HG03060 (cell line): Measurements from ENCODE around the gene HIRIP3.
"Not testable (repeated sequence)": the region's sequence is repeated elsewhere in the genome, so short reads cannot be mapped to it uniquely, and the experiment has no call there.

Source experiments
- ATAC-seq: cut with Tn5 transposase; IDR thresholded peaks from one replicate; pipeline ENCODE4 v1.9.1; 2021; ENCODE audit warnings: low read depth, moderate number of reproducible peaks; ENCODE audit not compliant: unreplicated experiment

Gene HIRIP3

DNA sequence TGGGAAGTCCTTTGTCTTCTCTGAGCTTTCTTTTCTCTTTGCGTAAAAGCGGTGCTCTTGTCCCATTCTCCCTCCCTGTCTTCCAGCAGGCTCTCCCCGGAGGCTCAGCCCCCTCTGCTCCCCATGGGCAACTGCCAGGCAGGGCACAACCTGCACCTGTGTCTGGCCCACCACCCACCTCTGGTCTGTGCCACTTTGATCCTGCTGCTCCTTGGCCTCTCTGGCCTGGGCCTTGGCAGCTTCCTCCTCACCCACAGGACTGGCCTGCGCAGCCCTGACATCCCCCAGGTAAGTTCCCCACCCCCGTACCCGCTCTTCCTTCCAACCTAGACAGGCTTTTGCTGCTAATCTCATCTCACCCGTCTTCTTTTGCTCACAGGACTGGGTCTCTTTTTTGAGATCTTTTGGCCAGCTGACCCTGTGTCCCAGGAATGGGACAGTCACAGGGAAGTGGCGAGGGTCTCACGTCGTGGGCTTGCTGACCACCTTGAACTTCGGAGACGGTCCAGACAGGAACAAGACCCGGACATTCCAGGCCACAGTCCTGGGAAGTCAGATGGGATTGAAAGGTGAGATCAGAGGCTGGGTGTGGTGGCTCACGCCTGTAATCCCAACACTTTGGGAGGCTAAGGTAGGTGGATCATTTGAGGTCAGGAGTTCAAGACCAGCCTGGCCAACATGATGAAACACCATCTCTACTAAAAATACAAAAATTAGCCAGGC lies 32.2 kb downstream of the HIRIP3 start:
- ATAC-seq, result no peak

DNA sequence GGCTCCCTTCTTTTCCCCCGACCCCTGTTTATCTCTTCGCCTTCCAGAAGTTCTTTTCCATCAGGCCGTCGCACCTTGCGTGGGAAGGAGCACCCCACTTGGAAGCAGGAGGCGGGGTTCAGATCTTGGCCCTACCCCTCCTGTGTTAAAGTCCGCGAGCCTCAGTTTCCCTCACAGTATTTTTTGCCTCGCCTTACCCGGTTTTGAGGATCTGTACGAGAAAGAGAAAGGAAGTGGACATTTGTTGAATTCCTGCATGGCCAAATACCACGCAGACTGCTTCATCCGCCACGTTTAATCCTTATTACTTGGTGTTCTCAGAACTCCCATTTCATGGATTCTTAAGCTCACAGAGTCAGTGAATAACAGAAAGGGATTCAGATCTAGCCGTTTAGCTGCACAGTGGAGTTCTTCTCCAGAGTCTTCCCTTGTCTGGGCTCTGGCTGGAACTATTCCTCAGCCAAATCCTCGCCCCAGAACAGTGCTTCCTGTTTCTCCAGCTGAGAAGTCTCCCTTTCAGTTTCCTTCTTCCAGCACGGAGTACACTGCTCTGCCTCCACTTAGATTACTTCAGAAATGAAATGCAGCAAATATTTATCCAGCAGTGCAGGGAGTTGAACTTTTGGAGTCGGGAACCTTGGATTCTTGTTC lies 32.9 kb downstream of the HIRIP3 start:
- no peak for ATAC-seq

DNA sequence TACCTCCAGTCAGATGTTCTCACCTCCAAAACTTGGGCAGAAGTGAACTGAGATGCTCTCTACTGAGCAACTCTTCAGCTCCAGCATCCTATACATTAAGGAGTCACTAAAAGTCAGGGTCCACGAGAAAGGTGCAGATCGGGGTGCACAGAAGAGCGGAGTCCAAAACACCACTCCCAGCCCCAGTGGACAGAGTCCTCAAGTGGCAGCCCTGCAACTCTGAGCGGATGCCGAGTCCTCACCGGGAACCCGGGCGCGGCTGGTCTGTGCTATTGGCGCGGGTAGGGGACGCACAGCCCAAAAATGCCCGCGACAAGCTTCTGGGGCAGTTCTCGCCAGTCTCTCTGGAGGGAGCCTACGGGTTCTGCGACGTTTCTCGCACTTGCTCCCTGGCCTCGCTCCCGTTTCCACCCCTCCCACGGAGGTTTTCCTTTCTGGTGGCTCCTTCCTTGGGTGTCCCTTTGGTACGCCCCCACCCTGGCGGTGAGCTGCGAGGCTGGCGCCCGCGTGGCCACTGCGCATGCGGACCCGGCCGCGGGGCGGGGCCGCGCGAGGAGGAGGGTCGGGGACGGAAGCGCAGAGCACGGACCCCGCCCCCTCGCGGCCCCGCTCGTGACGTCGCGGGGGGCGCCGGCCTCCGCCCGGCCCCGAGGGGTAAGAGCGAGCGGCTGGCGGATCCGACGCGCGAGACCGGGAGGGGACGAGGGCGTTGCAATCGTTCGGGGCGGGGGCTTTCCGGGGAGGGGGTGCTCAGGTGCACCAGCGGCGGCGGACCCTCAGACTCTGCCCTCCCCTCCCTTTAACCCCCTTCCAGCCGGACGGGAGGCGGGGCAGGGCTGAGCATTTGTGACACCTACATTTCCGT lies 33.7 kb downstream of the HIRIP3 start, which contains the start of gene TMEM219:
TMEM219 (plus strand) TSS at position 601 of the 865 bp plus-strand sequence. CDS start 1,065 bp downstream, outside the sequence.
- ATAC-seq, result no peak

DNA sequence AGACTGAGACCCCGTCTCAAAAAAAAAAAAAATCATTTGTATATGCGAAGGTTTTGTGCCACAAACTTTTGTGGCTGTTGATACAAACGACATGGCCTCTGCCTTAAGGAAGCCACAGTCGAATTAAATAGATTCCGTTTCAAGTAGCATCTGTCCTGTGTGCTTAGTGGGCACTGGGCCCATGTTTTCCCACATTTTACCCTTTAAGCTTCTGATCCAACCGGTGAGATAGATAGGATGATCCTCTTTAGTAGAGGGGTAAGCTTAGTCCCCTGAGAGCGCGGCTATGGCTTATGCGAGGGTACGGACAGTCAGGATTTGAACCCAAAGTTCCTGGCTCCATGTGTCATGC lies 34.3 kb downstream of the HIRIP3 start:
- ATAC-seq, result no peak

DNA sequence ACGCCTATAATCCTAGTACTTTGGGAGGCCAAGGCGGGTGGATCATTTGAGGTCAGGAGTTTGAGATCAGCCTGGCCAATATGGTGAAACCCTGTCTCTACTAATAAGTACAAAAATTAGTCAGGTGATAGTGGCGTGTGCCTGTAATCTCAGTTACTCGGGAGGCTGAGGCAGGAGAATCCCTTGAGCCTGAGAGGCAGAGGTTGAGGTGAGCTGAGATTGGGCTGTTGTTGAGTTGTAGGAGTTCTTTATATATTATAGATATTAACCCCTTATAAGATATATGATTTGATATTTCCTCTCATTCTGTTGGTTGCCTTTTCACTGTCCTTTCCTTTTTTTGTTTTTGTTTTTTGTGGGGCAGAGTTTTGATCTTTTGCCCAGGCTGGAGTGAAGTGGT lies 35.6 kb downstream of the HIRIP3 start:
- not testable (repeated sequence) for ATAC-seq

DNA sequence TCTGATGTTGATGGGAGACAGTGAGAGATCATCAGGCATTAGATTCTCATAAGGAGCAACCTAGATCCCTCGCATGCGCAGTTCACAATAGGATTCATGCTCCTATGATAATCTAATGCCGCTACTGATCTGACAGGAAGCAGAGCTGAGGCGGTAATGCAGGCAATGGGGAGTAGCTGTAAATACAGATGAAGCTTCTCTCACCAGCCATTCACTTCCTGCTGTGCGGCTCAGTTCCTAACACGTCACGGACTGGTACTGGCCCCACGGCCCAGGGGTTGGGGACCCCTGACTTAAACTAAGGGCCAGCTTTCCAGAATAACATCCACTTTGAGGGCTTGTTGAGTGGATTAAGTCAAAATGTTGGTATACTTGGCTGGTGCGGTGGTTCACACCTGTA lies 36.1 kb downstream of the HIRIP3 start:
- ATAC-seq, result no peak

DNA sequence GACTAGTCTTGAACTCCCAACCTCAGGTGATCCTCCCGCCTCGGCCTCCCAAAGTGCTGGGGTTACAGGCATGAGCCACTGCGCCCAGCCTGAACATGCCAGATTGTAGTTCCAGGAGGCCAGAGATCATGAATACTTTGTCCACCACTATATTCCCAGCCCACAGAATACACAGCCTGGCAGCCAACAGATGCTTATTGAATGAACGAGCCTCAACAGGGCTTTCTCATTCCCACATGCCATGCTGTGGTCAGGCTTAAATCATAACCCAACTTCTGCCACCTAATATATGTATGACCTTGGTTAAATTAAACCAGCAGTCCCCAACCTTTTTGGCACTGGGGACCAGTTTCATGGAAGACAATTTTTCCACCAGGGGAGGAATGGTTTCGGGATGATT lies 36.7 kb downstream of the HIRIP3 start:
- ATAC-seq, result no peak

DNA sequence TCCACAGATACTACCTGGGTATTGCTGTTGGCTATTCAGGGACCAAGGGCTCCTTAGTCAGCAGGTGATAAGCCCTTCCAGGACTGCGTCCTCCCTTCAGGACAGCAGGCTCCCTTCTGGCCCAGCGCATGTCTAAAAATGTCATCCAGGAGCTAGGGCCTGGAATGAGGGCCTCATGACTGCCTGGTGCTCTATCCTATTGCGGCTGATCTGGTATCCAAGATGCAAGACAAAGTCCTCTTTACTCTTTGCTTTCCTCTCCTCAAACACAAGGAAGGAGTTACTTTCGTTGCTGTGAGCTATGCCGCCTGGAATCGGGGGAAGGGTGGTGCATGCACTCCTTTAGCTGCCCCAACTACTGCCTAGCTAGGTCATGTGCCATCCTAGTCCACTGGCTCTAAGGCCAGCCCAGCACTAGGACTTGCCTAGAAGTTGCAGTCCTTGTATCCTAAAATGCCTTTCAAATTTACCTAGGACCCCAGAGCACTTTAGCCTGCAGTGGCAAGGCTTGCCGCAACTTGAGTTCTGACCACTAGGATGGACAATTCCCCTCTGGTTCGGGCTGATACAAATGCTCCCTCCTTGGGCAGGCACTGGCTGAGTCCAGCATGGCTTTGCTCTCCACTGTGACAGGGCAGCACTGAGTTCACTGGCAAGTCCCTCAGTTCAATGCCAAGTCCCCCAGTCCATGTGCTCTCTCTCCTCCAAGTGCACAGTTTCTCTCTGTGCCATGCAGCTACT lies 43.6 kb downstream of the HIRIP3 start:
- ATAC-seq, result no peak

DNA sequence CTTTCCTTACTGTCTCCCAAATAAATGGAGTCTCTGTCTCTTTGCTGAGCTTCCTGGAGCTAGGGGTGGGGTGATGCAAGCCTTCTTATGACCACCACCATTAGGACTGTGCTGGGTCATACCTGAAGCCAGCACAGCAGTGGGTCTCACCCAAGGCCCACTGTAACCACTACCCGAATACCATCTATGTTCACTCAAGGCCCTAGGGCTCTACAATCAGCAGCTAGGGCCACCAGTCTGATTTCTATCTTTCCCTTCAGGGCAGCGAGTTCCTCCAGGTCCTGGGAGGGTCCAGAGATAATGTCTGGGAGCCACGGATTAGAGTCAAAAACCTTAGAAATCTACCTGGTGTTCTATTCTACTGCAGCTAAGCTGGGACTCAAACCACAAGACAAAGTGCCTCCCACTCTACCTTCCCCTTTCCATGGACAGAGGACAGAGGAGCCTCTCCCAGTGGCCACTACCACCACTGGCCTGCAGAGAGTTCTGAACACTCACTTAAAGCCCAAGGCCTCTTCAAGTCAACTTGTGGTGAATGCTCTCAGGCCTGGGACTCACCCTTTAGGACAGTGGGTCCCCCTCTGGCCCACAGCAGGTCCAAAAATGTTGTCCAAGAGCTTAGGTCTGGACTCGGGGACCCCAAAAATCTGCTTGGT lies 44.5 kb downstream of the HIRIP3 start:
- ATAC-seq, result no peak

DNA sequence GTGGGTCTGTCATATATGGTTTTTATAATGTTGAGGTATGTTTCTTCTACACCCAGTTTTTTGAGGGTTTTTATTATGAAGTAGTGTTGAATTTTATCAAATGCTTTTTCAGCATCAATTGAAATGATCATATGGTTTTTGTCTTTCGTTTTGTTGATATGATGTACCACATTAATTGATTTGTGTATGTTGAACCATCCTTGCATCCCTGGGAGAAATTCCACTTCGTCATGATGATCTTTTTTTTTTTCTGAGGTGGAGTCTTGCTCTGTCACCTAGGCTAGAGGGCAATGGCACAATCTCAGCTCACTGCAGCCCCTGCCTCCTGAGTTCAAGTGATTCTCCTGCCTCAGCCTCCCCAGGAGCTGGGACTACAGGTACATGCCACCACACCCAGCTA lies 47.5 kb downstream of the HIRIP3 start:
- no peak for ATAC-seq

DNA sequence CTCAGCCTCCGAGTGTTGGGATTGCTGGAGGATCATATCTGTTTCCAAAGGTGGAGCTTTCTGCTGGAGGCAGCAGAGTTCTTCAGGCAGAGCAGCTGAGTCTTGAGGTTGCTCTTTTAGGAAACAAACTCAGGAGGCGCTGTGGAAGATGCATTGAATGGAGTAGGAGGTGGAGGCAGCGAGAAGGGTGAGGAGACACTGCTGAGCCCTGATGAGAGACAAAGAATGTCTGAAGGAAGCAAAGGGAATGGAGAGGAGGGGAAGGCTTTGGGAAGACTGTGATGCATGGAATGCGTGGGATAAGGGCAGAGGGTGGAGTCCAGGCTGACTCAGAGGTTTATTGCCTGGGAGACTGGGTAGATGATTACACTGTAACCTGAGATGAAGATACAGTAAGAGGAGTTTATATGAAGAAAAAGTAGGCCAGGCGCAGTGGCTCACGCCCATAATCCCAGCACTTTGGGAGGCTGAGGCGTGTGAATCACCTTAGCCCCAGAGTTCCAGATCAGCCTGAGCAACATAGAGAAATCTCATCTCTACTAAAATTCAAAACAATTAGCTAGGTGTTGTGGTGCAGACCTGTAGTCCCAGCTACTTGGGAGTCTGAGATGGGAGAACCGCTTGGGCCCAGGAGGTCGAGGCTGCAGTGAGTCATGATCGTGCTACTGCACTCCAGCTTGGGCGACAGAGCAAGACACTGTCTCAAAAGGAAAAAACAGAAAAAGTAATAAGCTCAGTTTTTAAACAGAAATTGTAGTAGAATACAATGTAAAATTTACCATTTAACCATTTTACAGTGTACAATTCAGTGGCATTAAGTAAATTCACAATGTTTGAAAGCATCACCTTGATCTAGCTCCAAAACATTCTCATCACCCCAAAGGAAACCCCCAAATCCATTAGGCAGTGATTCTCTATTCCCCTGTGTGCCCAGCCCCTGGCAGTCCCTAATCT lies 51.3 kb downstream of the HIRIP3 start:
- no peak for ATAC-seq
